Heart left ventricle (tissue), 16 donors: ENCODE measurements around the gene AWAT2. TPM values are rescaled to one million over a fixed set of nuclear protein-coding genes. Genes with fewer than 3 reads are reported as not detected.

Experiments used
- ATAC-seq, 4 donors: fragments of 200-7000 bp; cut with Tn5 transposase; one replicate each; pipeline ENCODE4 v1.9.1; 2020 to 2022; ENCODE audit warnings: moderate library complexity in 4 of 4, mild to moderate bottlenecking in 3 of 4, moderate number of reproducible peaks in 1 of 4
- DNase-seq, 5 donors: peaks; one replicate each; pipeline ENCODE4 v3.0.0-alpha.2; 2020
- H3K27ac ChIP-seq, 12 donors: fragments of 200-600 bp; sonication (generic) in 4 of 12; one replicate each; pipeline versions ENCODE4 v1.5.0 to v1.8.0; 2016 to 2022; ENCODE audit warnings: mild to moderate bottlenecking in 2 of 12
- H3K27me3 ChIP-seq, 9 donors: fragments of 200-600 bp; sonication (generic) in 2 of 9; one replicate each; pipeline versions ENCODE4 v1.5.1 to v1.8.0; 2016 to 2022; ENCODE audit warnings: mild to moderate bottlenecking in 3 of 9
- H3K36me3 ChIP-seq, 9 donors: fragments of 200-600 bp; sonication (generic) in 2 of 9; one replicate each; pipeline versions ENCODE4 v1.5.0 to v1.8.0; 2018 to 2022; ENCODE audit warnings: mild to moderate bottlenecking in 2 of 9
- H3K4me1 ChIP-seq, 12 donors: fragments of 200-600 bp; sonication (generic) in 4 of 12; one replicate each; pipeline versions ENCODE4 v1.5.0 to v1.8.0; 2016 to 2022; ENCODE audit warnings: mild to moderate bottlenecking in 3 of 12
- H3K4me3 ChIP-seq, 12 donors: fragments of 200-600 bp; sonication (generic) in 4 of 12; one replicate each; pipeline versions ENCODE4 v1.5.0 to v1.8.0; 2017 to 2022; ENCODE audit warnings: mild to moderate bottlenecking in 9 of 12, moderate library complexity in 4 of 12
- H3K9me3 ChIP-seq, 12 donors: fragments of 200-600 bp; sonication (generic) in 4 of 12; one replicate each; pipeline versions ENCODE4 v1.5.0 to v1.8.0; 2016 to 2022; ENCODE audit warnings: mild to moderate bottlenecking in 1 of 12
- CTCF ChIP-seq, 12 donors: fragments of 200-600 bp; sonication (generic) in 4 of 12; IDR thresholded peaks; one replicate each; pipeline versions ENCODE4 v1.5.0 to v1.8.0; 2018 to 2022; ENCODE audit warnings: antibody characterized with exemption in 12 of 12, mild to moderate bottlenecking in 5 of 12
- POLR2A ChIP-seq, 2 donors: fragments of 450-650 bp; IDR thresholded peaks; one replicate each; pipeline ENCODE4 v1.6.1; 2017; ENCODE audit warnings: antibody characterized with exemption in 2 of 2, mild to moderate bottlenecking in 2 of 2, moderate library complexity in 2 of 2
- WGBS, 4 donors: extraction: QIAGEN DNeasy Blood & Tissue Kit in 2 of 4; methylation state at CpG; one replicate each; pipeline versions ENCODE4 v1.1.5 to v1.1.7; 2013 to 2018; 5-methylcytosine and 5-hydroxymethylcytosine counted together
- intact Hi-C, 10 donors: fragments of 100-400 bp; cut with DNase I; formaldehyde crosslinking; loops; one replicate each; pipeline versions ENCODE4 v1.11.1 to v1.14.2; 2022
- polyA plus RNA-seq, 2 donors: library from polyadenylated mRNA; stranded (reverse); fragments of 200-250 nt; gene quantifications; one replicate each; pipeline ENCODE4 v1.2.3, GENCODE V29; 2013
- total RNA-seq, 9 donors: library from RNA; depleted of rRNA in 2 of 9; stranded (reverse); fragments of >200 nt in 2 of 9; fragmentation: NEBNext Ultra II Directional in 3 of 9; extraction: Animal tissue kit (Norgen Biotek cat#: 25700) in 3 of 9; gene quantifications; one replicate each; pipeline versions ENCODE4 v1.1.0 to v1.2.4, GENCODE V29; 2016 to 2023
- donor health status: ischemic (EF 13 %, LVEDD 7.1; RV severe dilation, severe dysfunction).
- donor health status: healthy with polysubstance abuse.
- donor health status: DM: no; HTN: yes; CAD: no.
- donor health status: DM: no; HTN: no; CAD: no.
- donor health status: ischemic (EF 25% LVEDD 6.9; RV normal size, moderate dysfunction).
- donor health status: ischemic (EF 25% LVEDD 5.7; RV mildly dilated, moderate dysfunction).
- donor health status: healthy.
- donor health status: DM: yes; HTN: yes; CAD: no.
- donor health status: ischemic (EF 35%, LVEDD 5.7; RV mildly dilated, moderate dysfunction).
- donor health status: nonischemic (EF 11% LVEDD 7.7; RV severe dilation, severe dysfunction).
- donor health status: DM: yes; HTN: yes; CAD: no.
- donor health status: PGD.
- donor health status: ischemic (EF 29% LVEDD 5.4; RV normal size, mild dysfunction).
- donor health status: nonischemic (EF 23%, LVEDD 6.1; RV moderate dilation, normal function).

AWAT2 gene
- total and polyA plus RNA-seq, 11 donors, result not detected

- Histone ChIP-seq H3K36me3 (no peaks in the 10 kb centered on the region), H3K27ac (peak overlapping the region in 2 of 12 donors; percentile 19 to 33), H3K27me3 (peaks cover 0 to 6% (median 0%) of the 10 kb centered on the region in 9 donors), H3K4me3 (no peak overlapping the region), H3K4me1 (no peaks in the 10 kb centered on the region), H3K9me3 (no peaks in the 10 kb centered on the region)
- intact Hi-C loops, result no loop called here
- ATAC-seq (no peak), DNase-seq (no peak)
- TF ChIP-seq CTCF (IDR thresholded peaks at IDR 0.05) (no peak), POLR2A (IDR thresholded peaks at IDR 0.05) (no peak)
Observed at GRCh38 chrX:70046978-70047377, 2.8 kb downstream of the AWAT2 start.

GRCh38 chrX:70044541-70045245 is 5.0 kb downstream of the AWAT2 start:
- no peak overlapping the region for H3K4me3 ChIP-seq
- H3K27me3 ChIP-seq, result peaks cover 0 to 6% (median 0%) of the 10 kb centered on the region in 9 donors
- DNase-seq (no peak), ATAC-seq (no peak)
- intact Hi-C loops, result no loop called here
- WGBS, 4 donors, result 57 to 88% (median 82%) methylated on average over 4 of the region's 4 CpGs
- H3K27ac ChIP-seq, result no peak overlapping the region
- no peaks in the 10 kb centered on the region for H3K9me3 ChIP-seq
- no peaks in the 10 kb centered on the region for H3K36me3 ChIP-seq
- no peaks in the 10 kb centered on the region for H3K4me1 ChIP-seq
- TF ChIP-seq POLR2A (IDR thresholded peaks at IDR 0.05), result no peak
- TF ChIP-seq CTCF (IDR thresholded peaks at IDR 0.05), result no peak

GRCh38 chrX:70043685-70044084 is 6.1 kb downstream of the AWAT2 start:
- ATAC-seq (no peak), DNase-seq (no peak)
- H3K4me3 ChIP-seq, result no peak overlapping the region
- intact Hi-C loops, result no loop called here
- peaks cover 0 to 6% (median 0%) of the 10 kb centered on the region in 9 donors for H3K27me3 ChIP-seq
- H3K27ac ChIP-seq, result no peak overlapping the region
- H3K4me1 ChIP-seq, result no peaks in the 10 kb centered on the region
- 72 to 98% (median 86%) methylated on average over 4 to 9 of the region's 9 CpGs for WGBS, 4 donors
- no peak for TF ChIP-seq CTCF (IDR thresholded peaks at IDR 0.05)
- no peak for TF ChIP-seq POLR2A (IDR thresholded peaks at IDR 0.05)
- H3K36me3 ChIP-seq, result no peaks in the 10 kb centered on the region
- no peaks in the 10 kb centered on the region for H3K9me3 ChIP-seq

- H3K27ac ChIP-seq, result no peak overlapping the region
- H3K4me3 ChIP-seq, result no peak overlapping the region
- 82 to 86% (median 83%) methylated on average over 11 of the region's 11 CpGs for WGBS, 4 donors
- ATAC-seq (no peak), DNase-seq (no peak)
- H3K4me1 ChIP-seq, result no peaks in the 10 kb centered on the region
- intact Hi-C loops, result no loop called here
- H3K27me3 ChIP-seq, result peaks cover 0 to 2% (median 0%) of the 10 kb centered on the region in 9 donors
- H3K9me3 ChIP-seq, result no peaks in the 10 kb centered on the region
- no peaks in the 10 kb centered on the region for H3K36me3 ChIP-seq
- TF ChIP-seq CTCF (IDR thresholded peaks at IDR 0.05), result no peak
- TF ChIP-seq POLR2A (IDR thresholded peaks at IDR 0.05), result no peak
Observed at GRCh38 chrX:70042399-70043371, 7.1 kb downstream of the AWAT2 start.
